Measurements from ENCODE around the gene IGSF9B. TPM values are rescaled to one million over a fixed set of nuclear protein-coding genes. Genes with fewer than 3 reads are reported as not detected.

IGSF9B gene
- total and polyA plus RNA-seq, 11 donors: 14.6 to 78.5 (median 38.3) TPM

- H3K27ac ChIP-seq: no peak overlapping the region
- H3K27me3 ChIP-seq: no peaks in the 10 kb centered on the region
- ATAC-seq (no peak), DNase-seq (peak in 1 of 5 donors; percentile 51)
- TF ChIP-seq POLR2A (IDR thresholded peaks at IDR 0.05) (no peak), CTCF (IDR thresholded peaks at IDR 0.05) (no peak)
- H3K36me3 ChIP-seq: peaks cover 0 to 66% (median 48%) of the 10 kb centered on the region in 9 donors
- H3K9me3 ChIP-seq: no peaks in the 10 kb centered on the region
- no peak overlapping the region for H3K4me3 ChIP-seq
- WGBS, 4 donors: 86 to 92% (median 88%) methylated on average over 13 of the region's 13 CpGs
- peaks cover 0 to 22% (median 7%) of the 10 kb centered on the region in 12 donors for H3K4me1 ChIP-seq
- intact Hi-C loops (cut with DNase I): no loop called here
Measured at GRCh38 chr11:133937015-133937414, 19.8 kb downstream of the IGSF9B start.

- Histone ChIP-seq H3K27ac (no peak overlapping the region), H3K27me3 (no peaks in the 10 kb centered on the region), H3K36me3 (peaks cover 0 to 70% (median 48%) of the 10 kb centered on the region in 9 donors), H3K9me3 (no peaks in the 10 kb centered on the region), H3K4me3 (no peak overlapping the region), H3K4me1 (peaks cover 0 to 22% (median 7%) of the 10 kb centered on the region in 12 donors)
- no peak for TF ChIP-seq POLR2A (IDR thresholded peaks at IDR 0.05)
- no peak for TF ChIP-seq CTCF (IDR thresholded peaks at IDR 0.05)
- intact Hi-C loops (cut with DNase I): no loop called here
- ATAC-seq (no peak), DNase-seq (peak in 2 of 5 donors; percentile 8 to 54)
- WGBS, 4 donors: 65 to 86% (median 72%) methylated on average over 1 to 9 of the region's 9 CpGs
Measured at GRCh38 chr11:133936592-133936991, 20.2 kb downstream of the IGSF9B start.

- TF ChIP-seq CTCF (IDR thresholded peaks at IDR 0.05): no peak
- no peak for TF ChIP-seq POLR2A (IDR thresholded peaks at IDR 0.05)
- intact Hi-C loops (cut with DNase I): no loop called here
- Histone ChIP-seq H3K4me3 (no peak overlapping the region), H3K27me3 (no peaks in the 10 kb centered on the region), H3K36me3 (peaks cover 0 to 71% (median 46%) of the 10 kb centered on the region in 9 donors), H3K4me1 (peaks cover 0 to 22% (median 7%) of the 10 kb centered on the region in 12 donors), H3K9me3 (no peaks in the 10 kb centered on the region), H3K27ac (no peak overlapping the region)
- WGBS, 4 donors: 61 to 77% (median 70%) methylated on average over 9 to 13 of the region's 13 CpGs
- ATAC-seq: no peak
- no peak for DNase-seq
Measured at GRCh38 chr11:133936136-133936535, 20.6 kb downstream of the IGSF9B start.

- no peaks in the 10 kb centered on the region for H3K9me3 ChIP-seq
- no peak for ATAC-seq
- peak in 1 of 5 donors; percentile 33 for DNase-seq
- H3K27ac ChIP-seq: peak overlapping the region in 3 of 12 donors; percentile 10 to 33 (median 17)
- peaks cover 0 to 22% (median 7%) of the 10 kb centered on the region in 12 donors for H3K4me1 ChIP-seq
- TF ChIP-seq CTCF (IDR thresholded peaks at IDR 0.05) (no peak), POLR2A (IDR thresholded peaks at IDR 0.05) (no peak)
- 95 to 98% (median 98%) methylated on average over 10 to 15 of the region's 15 CpGs for WGBS, 4 donors
- intact Hi-C loops (cut with DNase I): no loop called here
- H3K4me3 ChIP-seq: no peak overlapping the region
- H3K36me3 ChIP-seq: peaks cover 0 to 71% (median 42%) of the 10 kb centered on the region in 9 donors
- no peaks in the 10 kb centered on the region for H3K27me3 ChIP-seq
Measured at GRCh38 chr11:133935551-133935910, 21.2 kb downstream of the IGSF9B start.

All from heart left ventricle (tissue), 16 donors.